Activated CD4-positive, alpha-beta T cell treated with anti-CD3 and anti-CD28 coated beads, Interleukin-2, amount 10 ng/mL, durations not matched to agents 24 days and 14 days (primary cell): ENCODE measurements around the gene SLC36A1. TPM values are rescaled to one million over a fixed set of nuclear protein-coding genes. Genes with fewer than 3 reads are reported as not detected.
A peak's percentile ranks its signal among the peaks of the same experiment; 100 is the strongest.

Experiments used
- DNase-seq: peaks from one replicate; pipeline ENCODE4 v3.0.0; 2022
- H3K27ac Mint-ChIP-seq: one replicate; pipeline ENCODE4 v1.8.0; 2022; ENCODE audit warnings: mild to moderate bottlenecking, mixed read lengths
- H3K27me3 Mint-ChIP-seq: one replicate; pipeline ENCODE4 v1.8.0; 2022; ENCODE audit warnings: mixed read lengths
- H3K36me3 Mint-ChIP-seq: one replicate; pipeline ENCODE4 v1.8.0; 2022; ENCODE audit warnings: low read depth, mild to moderate bottlenecking, mixed read lengths
- H3K4me1 Mint-ChIP-seq: one replicate; pipeline ENCODE4 v1.8.0; 2021; ENCODE audit warnings: mixed read lengths
- H3K4me3 Mint-ChIP-seq: one replicate; pipeline ENCODE4 v1.8.0; 2022; ENCODE audit warnings: mild to moderate bottlenecking, moderate library complexity, mixed read lengths
- H3K9me3 Mint-ChIP-seq: one replicate; pipeline ENCODE4 v1.8.0; 2021; ENCODE audit warnings: mixed read lengths
- intact Hi-C: fragments of 100-400 bp; cut with micrococcal nuclease; formaldehyde crosslinking; loops from one replicate; pipeline ENCODE4 v1.15.1; 2023
- total RNA-seq: library from RNA; stranded (reverse); gene quantifications from 2 replicates; pipeline ENCODE4 v1.2.3, GENCODE V29; 2022

Gene SLC36A1
- total RNA-seq, 1 donor from 2014 or later: 7.8 TPM

- intact Hi-C loops: no loop called here
Measured at GRCh38 chr5:151432210-151432609, 15.2 kb upstream of the SLC36A1 start.

DNA sequence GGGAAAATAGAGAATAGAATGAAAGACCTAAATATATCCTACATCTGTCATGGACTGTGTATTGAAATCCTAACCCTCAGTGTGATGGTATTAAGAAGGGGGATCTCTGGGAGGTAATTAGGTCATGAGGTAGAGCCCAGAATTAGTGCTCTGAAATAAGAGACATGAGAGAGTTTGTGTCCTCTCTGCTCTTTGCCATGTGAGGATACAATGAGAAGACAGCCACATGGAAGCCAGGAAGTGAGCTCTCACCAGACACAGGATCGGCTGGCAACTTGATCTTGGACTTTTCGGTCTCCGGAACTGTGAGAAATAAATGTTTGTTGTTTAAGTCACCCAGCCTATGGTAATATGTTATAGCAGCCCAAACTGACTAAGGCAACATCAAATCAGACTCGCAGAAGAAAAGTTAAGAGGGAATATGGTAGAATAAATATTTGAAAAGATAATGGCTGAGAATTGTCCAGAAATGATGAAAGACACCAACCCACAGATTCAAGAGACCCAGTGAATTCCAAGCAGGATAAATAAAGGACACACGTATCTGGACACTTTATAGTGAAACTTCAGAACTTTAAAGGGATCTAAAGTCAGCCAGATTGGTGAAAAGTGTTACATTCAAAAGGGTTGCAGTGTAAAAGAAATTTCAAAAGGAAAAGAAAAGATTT is 12.7 kb upstream of the SLC36A1 start:
- DNase-seq: no peak
- intact Hi-C loops: no loop called here
- Mint-ChIP-seq H3K4me1 (no peaks in the 10 kb centered on the region), H3K9me3 (no peaks in the 10 kb centered on the region), H3K36me3 (no peaks in the 10 kb centered on the region), H3K4me3 (no peak overlapping the region), H3K27me3 (peaks cover 16% of the 10 kb centered on the region), H3K27ac (no peak overlapping the region)

More at GRCh38 chr5:151432210-151432609, 15.2 kb upstream of the SLC36A1 start:
- Mint-ChIP-seq H3K4me3 (no peak overlapping the region), H3K4me1 (no peaks in the 10 kb centered on the region), H3K27ac (no peak overlapping the region), H3K27me3 (peaks cover 7% of the 10 kb centered on the region), H3K36me3 (no peaks in the 10 kb centered on the region), H3K9me3 (no peaks in the 10 kb centered on the region)
- DNase-seq: no peak

DNA sequence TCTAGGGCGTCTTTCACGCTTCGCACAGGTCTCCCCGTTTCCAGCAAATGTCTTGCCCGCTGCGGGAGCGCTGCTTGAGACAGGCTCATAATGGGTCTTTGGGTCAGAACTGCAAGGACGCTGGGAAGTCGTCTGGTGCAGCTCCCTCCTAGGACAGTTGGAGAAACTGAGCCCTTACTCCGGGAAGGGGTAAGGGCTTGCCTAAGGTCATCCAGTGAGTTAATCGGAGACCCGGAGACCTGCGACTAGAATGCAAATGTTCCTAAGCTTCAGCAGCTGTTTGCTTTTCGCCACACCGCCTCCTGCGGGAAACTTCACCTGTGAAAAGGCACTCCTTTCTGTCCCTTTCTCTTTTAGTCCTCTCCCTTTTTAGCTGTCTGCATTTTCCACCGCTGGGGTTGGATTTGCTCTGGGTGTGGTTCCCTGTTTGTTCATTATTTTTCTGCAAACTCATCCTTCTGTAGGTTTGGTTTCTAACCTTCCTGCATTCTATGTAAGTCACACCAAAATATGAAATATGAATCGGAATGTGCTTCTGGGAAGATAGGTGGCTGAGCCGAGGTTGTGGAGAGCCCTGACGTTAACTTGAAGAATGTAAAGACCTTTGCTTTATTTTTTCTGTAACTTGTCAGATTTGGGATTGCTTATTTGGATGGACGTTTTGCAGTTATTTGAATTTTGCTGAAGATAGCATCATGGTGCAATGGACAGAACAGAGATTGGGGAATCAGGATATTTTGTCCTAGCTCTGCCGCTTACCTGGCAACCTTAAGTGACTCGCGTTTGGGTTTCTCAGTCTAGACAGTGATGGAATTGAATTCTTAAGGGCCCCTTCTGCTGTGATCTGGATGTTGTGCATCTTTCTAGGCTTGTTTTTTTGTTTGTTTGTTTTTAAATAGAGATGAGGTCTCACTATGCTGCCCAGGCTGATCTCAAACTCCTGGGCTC is 909 bp downstream of the SLC36A1 start:
- peaks cover 19% of the 10 kb centered on the region for H3K4me1 Mint-ChIP-seq
- DNase-seq: peak; percentile 78
- intact Hi-C loops: loop anchor here (2.0 to 10.0 kb wide), 2 partner anchors 14 to 296 kb away; no protein-coding TSS in a partner anchor
- no peaks in the 10 kb centered on the region for H3K9me3 Mint-ChIP-seq
- peaks cover 35% of the 10 kb centered on the region for H3K27me3 Mint-ChIP-seq
- peaks cover 4% of the 10 kb centered on the region for H3K36me3 Mint-ChIP-seq
- peak overlapping the region; percentile 92 for H3K4me3 Mint-ChIP-seq
- peak overlapping the region; percentile 93 for H3K27ac Mint-ChIP-seq

GRCh38 chr5:151449297-151449696 is 1.9 kb downstream of the SLC36A1 start:
- intact Hi-C loops: loop anchor here (2.0 to 10.0 kb wide), 2 partner anchors 14 to 296 kb away; no protein-coding TSS in a partner anchor
- H3K27ac Mint-ChIP-seq: no peak overlapping the region
- H3K4me3 Mint-ChIP-seq: peak overlapping the region; percentile 92
- H3K27me3 Mint-ChIP-seq: peaks cover 27% of the 10 kb centered on the region
- H3K4me1 Mint-ChIP-seq: peaks cover 19% of the 10 kb centered on the region
- H3K9me3 Mint-ChIP-seq: no peaks in the 10 kb centered on the region
- no peak for DNase-seq
- H3K36me3 Mint-ChIP-seq: peaks cover 4% of the 10 kb centered on the region

GRCh38 chr5:151449839-151450238 is 2.4 kb downstream of the SLC36A1 start:
- no peaks in the 10 kb centered on the region for H3K9me3 Mint-ChIP-seq
- no peak overlapping the region for H3K4me3 Mint-ChIP-seq
- peaks cover 19% of the 10 kb centered on the region for H3K4me1 Mint-ChIP-seq
- DNase-seq: no peak
- peaks cover 4% of the 10 kb centered on the region for H3K36me3 Mint-ChIP-seq
- no peak overlapping the region for H3K27ac Mint-ChIP-seq
- H3K27me3 Mint-ChIP-seq: peaks cover 25% of the 10 kb centered on the region
- intact Hi-C loops: loop anchor here (2.0 to 10.0 kb wide), 2 partner anchors 13 to 295 kb away; no protein-coding TSS in a partner anchor

DNA sequence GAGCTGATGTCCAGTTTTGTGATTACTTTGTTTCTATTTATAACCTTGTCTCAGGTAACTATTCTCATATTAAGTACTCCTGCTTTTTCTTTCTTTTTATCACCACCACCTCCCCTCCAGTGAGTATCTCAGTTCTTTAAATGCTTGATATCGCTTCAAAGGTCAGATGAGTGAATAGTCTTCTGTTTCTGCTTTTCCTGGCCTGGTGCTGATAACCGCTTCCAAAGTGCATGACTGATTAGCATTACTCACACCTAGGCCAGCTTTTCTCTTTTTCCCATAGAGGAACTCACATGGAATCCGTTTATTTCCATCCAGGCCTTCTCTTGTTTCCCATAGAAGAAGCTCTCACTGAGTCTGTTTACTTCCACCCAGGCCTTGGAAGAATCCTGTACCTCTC is 3.2 kb downstream of the SLC36A1 start:
- no peak overlapping the region for H3K27ac Mint-ChIP-seq
- peaks cover 19% of the 10 kb centered on the region for H3K4me1 Mint-ChIP-seq
- H3K4me3 Mint-ChIP-seq: no peak overlapping the region
- intact Hi-C loops: no loop called here
- H3K9me3 Mint-ChIP-seq: no peaks in the 10 kb centered on the region
- H3K27me3 Mint-ChIP-seq: peaks cover 19% of the 10 kb centered on the region
- no peak for DNase-seq
- H3K36me3 Mint-ChIP-seq: peaks cover 4% of the 10 kb centered on the region

DNA sequence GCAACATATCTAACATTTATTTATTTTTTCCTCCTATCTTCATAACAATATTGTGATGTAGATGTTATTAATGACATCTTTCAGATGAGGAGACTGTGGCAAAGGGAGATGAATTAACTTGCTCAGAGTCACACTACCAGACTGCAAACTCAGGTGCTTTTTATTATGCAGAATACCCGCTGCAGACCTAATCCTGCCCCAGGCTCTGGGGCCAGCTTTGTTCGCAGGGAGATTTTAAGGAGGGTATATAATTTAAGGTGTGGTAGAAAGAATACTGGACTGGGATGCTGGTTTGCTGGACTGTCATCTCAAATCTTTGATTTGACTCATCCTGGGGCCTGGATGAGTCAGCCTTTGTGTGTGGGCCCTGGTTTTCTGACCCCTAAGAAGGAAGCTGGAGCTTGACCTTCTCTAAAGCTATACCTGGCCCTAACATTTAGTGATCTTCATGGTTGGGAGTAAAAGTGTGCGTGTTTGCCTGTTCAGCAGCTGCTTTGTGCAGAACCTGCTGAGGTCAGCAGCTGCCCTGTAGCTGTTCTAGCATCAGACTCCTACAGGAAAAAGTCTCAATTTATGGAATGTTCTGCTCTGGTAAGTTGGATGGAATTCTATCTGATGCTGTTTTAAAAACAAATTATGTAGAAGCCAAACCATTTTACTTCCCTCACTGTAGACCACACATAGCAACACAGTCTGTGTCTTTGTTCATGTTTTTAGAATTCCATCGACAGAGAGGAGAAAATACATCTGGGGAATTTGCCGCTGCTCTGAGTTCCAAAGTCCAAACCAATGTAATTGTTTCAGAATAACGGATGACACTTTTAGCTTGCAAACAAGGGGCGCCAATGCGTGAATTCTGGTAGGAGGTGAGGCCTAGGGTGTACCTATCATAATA is 4.5 kb downstream of the SLC36A1 start:
- Mint-ChIP-seq H3K27ac (no peak overlapping the region), H3K36me3 (peaks cover 4% of the 10 kb centered on the region), H3K9me3 (no peaks in the 10 kb centered on the region), H3K27me3 (peaks cover 11% of the 10 kb centered on the region), H3K4me3 (no peak overlapping the region), H3K4me1 (peaks cover 19% of the 10 kb centered on the region)
- no peak for DNase-seq
- intact Hi-C loops: no loop called here

DNA sequence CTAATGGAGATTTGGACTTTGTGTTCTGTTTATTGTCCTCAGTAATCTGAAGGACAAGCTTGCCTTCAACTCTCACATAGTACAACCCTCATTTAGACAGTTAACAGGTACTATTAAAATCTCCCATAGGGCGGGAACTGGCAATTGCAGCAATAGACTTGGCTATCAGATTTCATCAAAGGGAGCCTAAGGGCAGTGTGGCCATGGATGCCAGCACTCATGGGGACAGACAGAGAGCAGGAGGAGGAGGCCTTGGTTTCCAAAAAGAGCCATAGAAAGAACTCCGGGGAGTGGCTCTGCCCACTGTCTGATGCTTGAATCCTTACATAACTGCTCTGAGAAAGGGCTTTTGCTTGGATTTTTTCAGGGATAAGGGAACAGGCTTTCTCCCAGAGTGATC is 6.8 kb downstream of the SLC36A1 start:
- DNase-seq: no peak
- Mint-ChIP-seq H3K27me3 (no peaks in the 10 kb centered on the region), H3K4me3 (no peak overlapping the region), H3K27ac (no peak overlapping the region), H3K9me3 (no peaks in the 10 kb centered on the region), H3K4me1 (peaks cover 2% of the 10 kb centered on the region), H3K36me3 (no peaks in the 10 kb centered on the region)
- intact Hi-C loops: no loop called here

DNA sequence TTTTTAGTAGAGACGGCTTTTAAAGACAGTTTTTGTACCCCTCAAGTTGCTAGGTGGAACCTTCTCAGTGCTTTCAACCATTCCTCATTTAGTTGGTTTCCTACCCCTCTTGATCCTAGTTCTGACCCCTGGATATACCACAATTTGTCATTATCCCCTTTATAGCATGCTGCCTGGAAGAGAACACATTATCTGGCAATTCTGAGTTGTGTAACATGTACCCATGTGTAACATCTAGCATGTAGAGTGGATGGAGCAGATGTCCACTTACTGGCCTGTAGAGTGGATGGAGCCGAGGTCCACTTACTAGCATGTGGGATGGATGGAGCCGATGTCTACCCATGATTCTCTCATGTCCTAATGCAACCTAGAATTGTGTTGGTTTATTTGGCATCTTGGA is 7.5 kb downstream of the SLC36A1 start:
- H3K27me3 Mint-ChIP-seq: no peaks in the 10 kb centered on the region

DNA sequence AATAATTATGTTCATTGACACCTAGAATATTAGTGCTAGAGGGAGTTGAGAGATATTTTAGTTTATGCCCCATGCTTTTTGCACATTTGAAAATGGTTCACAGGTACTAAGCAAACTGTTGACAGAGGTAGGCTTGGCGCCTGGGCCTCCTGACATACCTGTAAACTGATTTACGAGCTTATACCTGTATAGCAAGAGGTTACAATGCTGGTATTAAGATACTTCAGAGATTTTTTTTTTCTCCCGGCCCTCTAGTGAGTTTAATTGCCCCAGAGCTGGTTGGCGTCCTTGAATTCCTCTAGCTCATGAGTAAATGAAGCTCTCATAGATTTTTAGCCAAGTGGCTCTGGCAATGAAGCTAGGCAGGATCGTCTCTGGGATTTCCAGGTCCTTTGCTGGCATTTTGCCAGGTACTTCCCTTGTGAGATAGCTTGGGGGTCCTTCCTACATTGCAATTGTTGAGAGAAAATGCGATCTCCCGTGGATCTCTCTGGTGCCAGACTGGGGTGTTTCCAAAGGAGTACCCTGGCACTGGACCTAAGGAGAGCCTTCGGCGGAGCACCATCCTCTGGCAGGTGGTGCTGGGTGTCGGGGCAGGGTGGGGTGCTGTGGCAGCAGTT is 9.0 kb downstream of the SLC36A1 start:
- peaks cover 2% of the 10 kb centered on the region for H3K4me1 Mint-ChIP-seq
- no peaks in the 10 kb centered on the region for H3K36me3 Mint-ChIP-seq
- intact Hi-C loops: no loop called here
- no peaks in the 10 kb centered on the region for H3K9me3 Mint-ChIP-seq
- no peak overlapping the region for H3K4me3 Mint-ChIP-seq
- no peak overlapping the region for H3K27ac Mint-ChIP-seq
- no peak for DNase-seq
- no peaks in the 10 kb centered on the region for H3K27me3 Mint-ChIP-seq

More for the DNA sequence above, 7.5 kb downstream of the SLC36A1 start:
- H3K4me3 Mint-ChIP-seq: no peak overlapping the region
- no peaks in the 10 kb centered on the region for H3K9me3 Mint-ChIP-seq
- no peak for DNase-seq
- intact Hi-C loops: no loop called here
- H3K27ac Mint-ChIP-seq: no peak overlapping the region
- no peaks in the 10 kb centered on the region for H3K36me3 Mint-ChIP-seq
- H3K4me1 Mint-ChIP-seq: peaks cover 2% of the 10 kb centered on the region

GRCh38 chr5:151458314-151458713 is 10.9 kb downstream of the SLC36A1 start:
- Mint-ChIP-seq H3K4me1 (no peaks in the 10 kb centered on the region), H3K27me3 (no peaks in the 10 kb centered on the region), H3K27ac (no peak overlapping the region), H3K4me3 (no peak overlapping the region), H3K36me3 (no peaks in the 10 kb centered on the region), H3K9me3 (no peaks in the 10 kb centered on the region)
- DNase-seq: no peak
- intact Hi-C loops: no loop called here

- H3K36me3 Mint-ChIP-seq: no peaks in the 10 kb centered on the region
- H3K9me3 Mint-ChIP-seq: no peaks in the 10 kb centered on the region
- H3K4me3 Mint-ChIP-seq: no peak overlapping the region
- DNase-seq: no peak
- intact Hi-C loops: no loop called here
- no peaks in the 10 kb centered on the region for H3K4me1 Mint-ChIP-seq
- no peaks in the 10 kb centered on the region for H3K27me3 Mint-ChIP-seq
- no peak overlapping the region for H3K27ac Mint-ChIP-seq
Measured at GRCh38 chr5:151459680-151460324, 12.4 kb downstream of the SLC36A1 start.

DNA sequence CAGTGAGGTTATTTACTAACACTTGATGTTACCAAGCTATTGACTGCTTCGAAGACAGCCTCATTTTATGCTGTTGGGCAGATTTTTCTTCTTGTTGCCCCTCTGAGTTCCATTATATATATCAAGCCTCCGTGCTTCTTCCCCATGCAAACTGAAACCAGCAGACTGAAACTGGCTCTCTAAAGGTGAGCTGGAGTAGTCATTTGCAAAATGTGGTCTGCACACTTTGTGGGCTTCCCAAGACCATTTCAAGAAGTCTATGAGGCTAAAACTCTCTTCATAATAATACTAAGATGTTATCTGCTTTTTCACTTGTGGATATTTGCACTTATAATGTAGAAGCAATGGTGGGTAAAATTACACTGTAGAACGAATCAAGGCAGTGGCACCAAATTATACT is 13.9 kb downstream of the SLC36A1 start:
- no peak overlapping the region for H3K4me3 Mint-ChIP-seq
- H3K36me3 Mint-ChIP-seq: peaks cover 3% of the 10 kb centered on the region
- no peak for DNase-seq
- no peaks in the 10 kb centered on the region for H3K9me3 Mint-ChIP-seq
- no peak overlapping the region for H3K27ac Mint-ChIP-seq
- intact Hi-C loops: no loop called here
- no peaks in the 10 kb centered on the region for H3K4me1 Mint-ChIP-seq
- H3K27me3 Mint-ChIP-seq: no peaks in the 10 kb centered on the region
